HG02678 (cell line): ENCODE data around the gene PELI1.
A peak's percentile ranks its signal among the peaks of the same experiment; 100 is the strongest.
"Not testable (repeated sequence)": the region's sequence is repeated elsewhere in the genome, so short reads cannot be mapped to it uniquely, and the experiment has no call there.

Experiments
- ATAC-seq: cut with Tn5 transposase; IDR thresholded peaks from one replicate; pipeline ENCODE4 v1.9.1; 2021; ENCODE audit warnings: mild to moderate bottlenecking, moderate library complexity; ENCODE audit not compliant: unreplicated experiment

The PELI1 gene

DNA sequence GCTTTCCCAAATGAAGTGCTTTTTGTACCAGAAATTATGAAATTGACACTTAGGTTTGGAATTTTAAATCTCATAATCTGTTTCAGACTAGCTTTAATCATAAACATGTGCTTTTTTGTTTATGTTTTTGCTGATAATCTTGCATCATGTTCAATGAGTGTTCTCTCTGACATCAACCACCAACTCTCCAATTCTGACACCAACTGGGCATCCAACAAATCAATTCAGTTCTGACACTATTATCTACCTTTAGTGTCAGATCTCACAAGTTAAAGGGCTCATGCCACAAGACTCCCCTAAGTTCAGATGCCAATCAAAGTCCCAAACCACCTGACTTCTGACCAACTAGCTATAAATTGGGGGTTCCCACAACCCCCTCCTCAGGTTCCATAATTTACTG is 19.6 kb downstream of the PELI1 start:
- ATAC-seq, result no peak

DNA sequence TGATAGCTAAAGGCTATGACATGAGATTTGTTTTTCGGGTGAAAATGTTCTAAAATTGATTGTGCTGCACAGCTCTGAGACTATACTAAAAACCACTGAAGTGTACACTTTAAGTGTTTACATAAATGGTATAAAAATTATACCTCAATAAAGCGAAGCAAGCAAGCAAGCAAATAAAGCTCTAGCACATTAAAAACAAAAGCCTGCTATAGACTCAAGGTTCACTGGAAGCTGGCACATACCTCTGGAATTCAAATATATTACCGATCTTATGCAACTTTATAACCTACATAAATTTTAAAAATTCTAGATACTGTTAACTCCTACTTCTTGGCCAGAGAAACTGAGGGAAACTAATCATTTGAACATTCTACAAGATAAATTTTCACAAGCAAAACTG is 20.1 kb downstream of the PELI1 start:
- no peak for ATAC-seq

DNA sequence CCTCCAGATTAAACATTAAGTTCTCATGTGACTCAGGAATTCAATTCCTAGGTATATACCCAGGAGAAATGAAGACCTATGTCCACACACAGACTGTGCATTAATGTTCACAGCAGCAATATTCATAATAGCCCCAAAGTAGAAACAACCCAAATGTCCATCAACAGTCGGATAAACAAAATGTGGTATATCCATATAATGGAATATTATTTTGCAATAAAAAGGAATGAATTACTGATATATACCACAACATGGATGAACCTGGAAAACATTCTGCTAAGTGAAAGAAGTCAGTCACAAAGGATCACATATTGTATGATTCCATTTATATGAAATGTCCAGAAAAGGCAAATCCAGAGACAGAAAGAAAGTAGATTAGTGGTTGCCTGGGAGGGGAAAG is 20.5 kb downstream of the PELI1 start:
- no peak for ATAC-seq

DNA sequence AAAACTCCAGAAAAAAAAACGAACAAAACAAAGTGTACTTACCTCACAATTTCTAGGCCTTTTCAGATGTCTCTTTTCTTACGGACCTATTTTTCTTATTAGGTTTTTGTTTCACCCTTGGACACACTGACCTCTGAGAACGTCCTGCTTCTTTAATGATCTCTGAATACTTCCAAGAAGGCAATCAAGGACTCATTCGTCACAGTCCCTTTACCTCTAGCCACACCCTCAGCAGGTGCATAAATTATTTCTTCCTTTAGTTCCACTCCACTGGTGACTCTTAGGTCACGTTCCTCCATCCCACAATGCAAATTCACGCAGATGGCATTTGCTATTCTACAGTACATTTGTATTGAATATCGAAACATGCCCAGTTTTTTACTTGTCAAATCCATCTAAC is 21.9 kb downstream of the PELI1 start:
- ATAC-seq, result no peak

DNA sequence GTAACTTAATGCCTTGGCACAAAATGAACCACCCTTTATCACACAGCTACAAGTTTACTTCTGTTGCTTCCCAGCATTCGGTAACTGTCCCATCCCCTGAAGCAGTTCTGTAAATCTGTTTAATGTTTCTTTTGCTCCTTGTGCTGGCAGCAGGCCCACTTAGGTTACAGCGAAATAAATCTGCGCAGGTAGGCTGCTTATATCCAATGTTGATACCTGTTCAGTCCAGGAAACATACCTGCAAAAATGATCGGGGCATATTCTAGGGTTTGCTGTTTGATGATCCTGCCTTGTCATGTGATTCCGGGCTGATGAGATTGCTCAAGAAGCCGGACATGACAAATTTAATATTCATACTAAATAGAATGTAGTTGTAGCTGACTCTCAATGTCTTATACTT is 23.3 kb downstream of the PELI1 start:
- ATAC-seq, result no peak

DNA sequence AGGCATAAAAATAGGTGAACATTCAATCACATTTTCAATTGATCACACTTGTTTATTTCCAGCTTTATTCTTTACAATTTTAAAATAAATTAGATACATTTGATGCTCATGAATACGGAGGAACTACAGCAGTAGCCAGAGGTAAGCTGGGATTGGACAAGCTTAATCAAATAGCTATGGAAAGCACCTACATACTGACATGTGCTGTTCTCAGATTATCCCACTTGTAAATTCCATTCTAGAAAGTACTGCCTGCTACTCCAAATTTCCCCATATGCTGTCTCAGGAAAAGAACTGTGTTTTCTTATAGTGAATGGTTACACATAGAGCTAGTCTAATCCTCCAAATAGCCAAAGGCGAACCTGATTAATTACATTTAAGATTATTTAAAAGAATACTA is 24.2 kb downstream of the PELI1 start:
- ATAC-seq, result no peak

DNA sequence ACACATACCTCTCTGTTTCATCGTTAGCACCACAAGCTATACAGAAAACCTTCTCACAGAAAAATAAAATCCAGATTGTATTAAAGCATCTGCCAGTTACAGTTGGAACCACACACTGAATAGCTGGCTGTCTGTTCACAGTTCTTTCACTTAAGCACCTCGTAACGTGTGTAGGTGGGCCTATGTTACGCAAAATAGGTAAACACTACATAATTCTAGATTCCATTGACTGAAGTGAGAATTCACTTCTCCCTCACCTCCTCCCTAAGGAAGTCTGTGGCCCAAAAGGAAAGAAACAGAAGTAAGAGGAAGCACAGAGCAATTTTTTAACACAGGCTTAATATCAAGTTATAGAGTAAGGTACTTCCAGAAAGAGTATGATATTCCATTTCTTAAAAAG is 24.9 kb downstream of the PELI1 start:
- no peak for ATAC-seq

DNA sequence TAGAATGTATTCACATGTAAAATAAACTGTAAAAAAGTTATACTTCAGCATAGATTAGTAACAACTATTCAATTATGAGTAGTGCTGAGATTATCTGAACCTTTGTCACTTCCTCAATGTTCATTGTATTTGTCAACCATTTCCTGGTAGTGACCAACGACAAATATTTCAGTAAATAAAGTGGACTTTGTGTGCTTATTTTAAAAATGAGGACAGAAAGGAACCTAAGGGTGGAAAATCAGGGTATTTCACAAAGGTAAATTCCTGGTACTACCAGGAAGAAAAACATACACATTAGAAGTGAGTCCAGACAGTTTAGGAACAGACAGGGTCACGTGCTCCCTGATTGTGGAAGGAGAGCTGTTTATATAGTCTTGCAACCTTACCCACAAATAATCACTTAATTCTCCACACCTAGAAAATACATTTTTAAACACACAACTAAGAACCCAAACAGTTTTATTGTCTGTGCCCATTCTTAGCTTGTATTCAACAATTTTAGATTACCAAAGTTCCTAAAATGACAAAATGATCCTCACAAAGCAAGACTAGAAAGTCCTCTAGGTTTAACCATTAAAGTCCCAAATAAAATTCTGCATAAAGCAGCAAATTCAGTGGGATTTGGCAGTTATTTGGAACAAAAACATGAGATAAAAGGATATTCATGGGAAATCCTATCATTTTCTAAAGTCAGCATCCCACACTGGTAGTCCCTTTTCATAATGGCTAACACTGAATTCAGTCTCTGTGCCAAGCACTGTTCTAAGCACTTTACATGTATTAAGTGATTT is 28.2 kb downstream of the PELI1 start:
- ATAC-seq, result no peak

DNA sequence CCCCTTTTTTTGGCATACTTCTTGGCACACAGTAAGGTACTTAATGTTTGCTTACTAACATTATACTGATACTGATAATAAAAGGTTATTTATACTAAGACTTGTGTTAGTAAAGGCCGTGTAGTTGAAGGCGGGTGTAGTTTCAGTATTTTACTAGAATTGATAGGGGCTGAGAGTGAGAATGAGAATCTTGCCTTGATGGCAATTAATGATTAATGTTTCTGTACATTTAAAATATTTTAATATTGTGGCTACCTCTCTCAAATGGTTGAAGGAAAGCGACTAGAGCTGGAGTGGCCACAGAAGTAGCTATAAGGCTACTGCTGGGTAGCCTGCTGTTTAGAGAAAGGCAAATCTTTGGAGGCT is 29.3 kb downstream of the PELI1 start:
- ATAC-seq, result peak; percentile 38

DNA sequence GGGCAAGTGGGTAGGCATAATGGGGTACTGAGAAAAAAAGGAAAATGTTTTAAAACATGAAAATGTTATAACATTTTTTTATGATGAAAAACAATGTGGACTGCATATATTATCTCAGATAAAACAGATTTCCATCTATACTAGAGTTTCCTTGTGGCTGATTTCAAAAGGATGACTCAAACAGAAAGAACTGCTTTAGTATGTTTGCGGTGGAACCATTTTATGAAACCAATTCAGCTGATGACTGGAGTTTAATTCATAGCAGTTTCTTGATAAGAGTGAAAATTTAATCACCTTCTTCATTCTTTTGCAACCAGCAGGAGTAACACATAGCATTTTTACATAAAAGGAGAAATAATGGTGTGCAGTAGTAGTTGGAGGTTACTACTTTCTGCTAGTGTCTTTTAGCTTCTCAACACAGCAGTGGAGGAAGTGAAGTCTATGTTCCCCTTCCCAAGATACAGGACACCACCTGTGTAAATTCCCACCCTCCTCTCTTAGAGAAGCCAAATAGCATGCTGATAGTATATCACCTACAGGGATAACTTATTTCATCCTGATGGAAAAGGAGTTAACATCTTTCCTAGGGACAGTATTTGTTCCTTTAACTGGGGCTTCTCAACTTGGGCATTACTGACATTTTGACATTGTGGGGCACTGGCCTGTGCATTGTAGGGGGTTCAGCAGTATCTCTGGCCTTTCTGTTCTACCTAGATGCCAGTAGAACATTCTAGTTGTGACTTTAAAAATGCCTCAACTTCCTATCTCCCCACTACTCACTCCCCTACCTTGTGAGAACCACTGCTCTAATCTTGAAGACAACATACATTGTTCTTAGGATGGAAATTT is 29.9 kb downstream of the PELI1 start:
- ATAC-seq, result peak; percentile 39

DNA sequence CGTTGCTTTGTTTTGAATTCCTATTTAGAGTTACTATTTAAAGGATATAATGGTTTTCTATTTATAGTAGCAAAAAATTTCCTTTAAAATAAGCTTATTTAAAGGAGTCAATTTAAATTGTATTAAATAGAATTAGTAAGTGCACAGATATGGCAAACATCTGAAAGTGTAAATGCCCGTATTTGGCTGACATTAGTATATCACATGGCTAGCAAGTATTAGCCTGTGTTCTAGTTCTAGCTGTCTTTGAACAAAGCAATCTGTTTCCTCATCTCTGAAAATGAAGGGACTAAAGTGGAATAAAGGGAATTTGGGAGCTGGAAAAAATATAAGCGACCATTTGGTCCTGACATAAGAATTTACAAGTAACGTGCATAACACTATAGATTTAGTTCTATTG is 32.2 kb downstream of the PELI1 start:
- ATAC-seq, result no peak

DNA sequence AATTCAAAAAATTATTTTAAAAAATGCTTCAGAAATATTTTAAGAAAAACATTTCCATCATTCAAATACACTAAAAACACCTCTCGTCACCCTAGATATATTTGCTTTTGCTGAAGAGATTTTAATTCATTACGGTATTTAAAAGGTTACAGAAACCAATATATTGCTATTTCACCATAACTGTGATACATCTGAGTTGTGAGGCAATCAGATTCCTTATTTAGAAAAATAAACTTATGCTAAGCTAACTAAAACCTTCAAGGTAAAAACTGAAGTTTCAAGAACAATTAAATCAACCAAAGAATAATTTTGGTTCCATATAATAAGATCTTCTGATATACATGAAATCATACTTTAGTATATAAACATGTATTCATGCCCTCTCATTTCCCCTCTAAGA is 32.8 kb downstream of the PELI1 start:
- ATAC-seq, result no peak

DNA sequence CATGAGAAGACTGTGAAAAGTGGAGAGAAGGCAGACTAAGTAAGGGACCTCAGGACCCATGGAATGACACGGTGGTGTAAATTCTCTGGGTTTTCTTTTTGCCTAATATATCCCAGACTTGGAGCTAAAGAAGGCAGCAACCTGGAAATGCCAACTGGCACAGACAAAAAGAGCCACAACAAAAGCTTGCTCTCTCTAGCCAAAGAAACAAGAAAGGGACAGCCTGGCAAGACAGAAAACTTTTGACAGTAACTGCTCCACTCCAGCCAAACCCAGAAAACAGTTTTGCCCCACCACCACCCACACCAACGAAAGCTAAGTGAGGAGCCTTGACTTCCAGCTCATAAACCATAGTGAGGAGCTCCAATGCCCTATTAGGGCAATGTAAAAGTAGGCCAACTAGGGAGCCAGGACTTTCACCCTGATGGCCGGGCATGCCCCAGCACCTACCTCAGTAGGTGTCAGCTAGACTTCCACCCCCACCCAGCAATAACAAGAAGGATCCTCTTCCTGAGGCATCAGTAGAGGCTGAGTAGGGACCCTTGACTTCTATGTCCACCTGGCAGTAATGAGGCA is 35.5 kb downstream of the PELI1 start:
- ATAC-seq, result no peak

DNA sequence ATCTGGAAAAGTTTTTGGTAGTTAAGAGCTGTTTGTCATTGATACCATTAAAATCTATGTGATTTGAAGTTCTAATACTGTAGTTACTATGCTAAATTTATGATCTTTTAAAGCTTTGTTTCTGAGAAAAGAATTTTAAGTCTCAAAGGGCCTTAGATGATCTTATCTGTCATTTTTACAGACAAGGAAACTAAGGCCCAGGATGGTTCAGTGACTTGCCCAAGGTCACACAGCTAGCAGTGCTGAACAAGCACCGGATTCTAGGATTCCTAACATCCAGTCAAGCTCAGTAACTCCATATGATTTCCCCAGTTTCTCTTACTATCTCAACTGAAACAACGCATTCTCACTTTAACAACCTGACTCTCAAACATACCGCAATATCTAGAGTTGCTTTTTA is 37.7 kb downstream of the PELI1 start:
- ATAC-seq, result no peak

DNA sequence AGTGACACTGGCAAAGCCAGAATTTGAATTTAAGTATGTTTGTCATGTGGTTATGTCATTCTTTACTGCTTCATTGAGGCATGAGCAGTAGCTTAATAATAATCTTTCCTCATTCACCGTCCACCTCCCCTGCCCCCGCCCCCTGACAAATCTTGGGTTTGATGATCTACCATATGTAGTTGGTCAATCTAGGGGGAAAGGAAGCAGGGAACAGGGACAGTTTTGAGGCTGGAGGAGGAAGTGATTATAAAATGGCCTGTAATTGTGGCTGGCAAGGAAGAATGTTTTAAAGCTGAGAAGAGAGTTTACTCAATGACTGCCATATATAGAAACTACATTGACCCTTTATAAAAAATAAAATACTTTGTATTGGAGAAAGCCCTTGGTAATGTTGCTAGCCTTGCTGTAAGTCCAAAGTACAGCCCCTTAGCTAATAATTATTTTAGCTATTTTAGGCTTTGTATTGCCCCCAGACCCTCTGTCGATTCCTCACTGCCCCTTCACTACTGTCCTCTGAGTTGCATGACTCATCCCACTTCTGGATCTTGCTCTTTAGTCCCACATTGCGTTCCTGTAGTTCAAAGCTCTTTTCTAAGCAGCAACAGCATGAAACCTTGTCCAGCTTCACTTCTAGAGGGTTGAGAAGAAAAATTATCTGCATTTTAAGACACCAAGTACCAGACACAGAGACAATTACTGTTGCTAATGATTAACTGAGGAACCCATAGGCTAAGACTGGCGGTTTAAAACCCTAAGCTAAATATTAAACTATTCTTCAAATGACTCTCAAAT is 38.4 kb downstream of the PELI1 start:
- ATAC-seq, result peak; percentile 46

DNA sequence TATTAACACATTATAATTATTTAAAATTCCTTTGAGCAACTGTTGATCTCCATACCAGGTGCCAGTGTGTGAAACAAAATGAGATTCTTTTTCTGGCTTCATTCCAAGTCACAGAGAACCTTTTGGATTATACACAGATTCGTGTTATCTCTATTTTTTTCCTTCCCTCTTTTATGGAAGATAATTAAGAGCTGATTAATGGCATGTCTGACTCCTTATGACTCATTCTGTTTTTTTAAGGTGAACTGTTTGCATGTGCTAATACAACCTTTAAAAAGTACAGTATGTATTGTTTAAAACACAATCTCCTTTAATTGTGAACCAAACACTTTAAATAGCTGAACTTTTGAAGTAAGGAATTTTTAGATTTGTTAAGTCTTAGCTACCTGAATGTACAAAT is 39.3 kb downstream of the PELI1 start:
- no peak for ATAC-seq

DNA sequence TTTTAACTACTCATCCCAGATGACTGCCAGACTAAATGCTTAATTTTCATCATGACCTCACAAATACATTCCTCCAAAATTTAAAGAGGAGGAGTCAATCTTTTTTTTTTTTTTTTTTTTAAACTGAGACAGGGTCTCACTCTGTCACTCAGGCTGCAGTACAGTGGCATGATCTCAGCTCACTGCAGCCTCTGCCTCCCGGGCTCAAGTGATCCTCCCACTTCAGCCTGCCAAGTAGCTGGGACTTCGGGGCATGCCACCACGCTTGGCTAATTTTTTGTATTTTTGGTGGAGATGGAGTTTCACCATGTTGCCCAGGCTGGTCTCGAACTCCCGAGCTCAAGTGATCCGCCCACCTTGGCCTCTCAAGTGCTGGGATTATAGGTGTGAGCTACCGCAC is 41.5 kb downstream of the PELI1 start:
- ATAC-seq, result not testable (repeated sequence)

DNA sequence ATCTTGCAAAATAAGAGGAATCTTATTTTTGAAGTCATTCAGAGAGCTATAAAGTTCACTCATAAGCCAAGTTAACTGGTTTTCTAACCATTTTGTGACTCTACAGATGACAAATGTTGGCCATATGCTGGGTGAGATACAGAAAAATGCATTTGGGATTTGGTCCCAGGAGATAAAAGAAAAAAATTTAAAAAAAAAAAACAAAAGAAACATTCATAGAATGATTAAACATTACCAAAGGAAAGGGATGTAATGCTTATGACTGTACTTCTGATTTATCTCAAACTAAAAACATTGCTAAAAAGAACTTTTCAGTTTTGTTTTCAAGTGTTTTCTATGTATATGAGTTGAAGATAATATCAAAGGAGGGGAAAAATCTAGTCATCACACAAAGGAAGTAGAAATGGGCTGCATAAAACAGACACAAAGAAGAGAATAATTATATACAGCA is 43.1 kb downstream of the PELI1 start:
- peak; percentile 51 for ATAC-seq

DNA sequence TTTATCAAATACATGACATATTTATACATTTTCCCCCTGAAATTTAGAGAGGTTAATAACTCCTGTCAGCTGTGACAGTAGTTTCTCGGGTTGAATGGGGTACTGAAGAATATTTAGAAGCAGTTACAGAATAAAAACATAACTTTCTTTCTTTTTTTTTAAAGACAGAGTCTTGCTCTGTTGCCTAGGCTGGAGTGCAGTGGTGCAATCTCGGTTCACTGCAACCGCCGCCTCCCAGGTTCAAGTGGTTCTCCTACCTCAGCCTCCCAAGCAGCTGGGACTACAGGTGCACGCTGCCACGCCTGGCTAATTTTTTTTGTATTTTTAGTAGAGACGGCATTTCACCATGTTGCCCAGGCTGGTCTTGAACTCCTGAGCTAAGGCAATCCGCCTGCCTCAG is 43.6 kb downstream of the PELI1 start:
- not testable (repeated sequence) for ATAC-seq

DNA sequence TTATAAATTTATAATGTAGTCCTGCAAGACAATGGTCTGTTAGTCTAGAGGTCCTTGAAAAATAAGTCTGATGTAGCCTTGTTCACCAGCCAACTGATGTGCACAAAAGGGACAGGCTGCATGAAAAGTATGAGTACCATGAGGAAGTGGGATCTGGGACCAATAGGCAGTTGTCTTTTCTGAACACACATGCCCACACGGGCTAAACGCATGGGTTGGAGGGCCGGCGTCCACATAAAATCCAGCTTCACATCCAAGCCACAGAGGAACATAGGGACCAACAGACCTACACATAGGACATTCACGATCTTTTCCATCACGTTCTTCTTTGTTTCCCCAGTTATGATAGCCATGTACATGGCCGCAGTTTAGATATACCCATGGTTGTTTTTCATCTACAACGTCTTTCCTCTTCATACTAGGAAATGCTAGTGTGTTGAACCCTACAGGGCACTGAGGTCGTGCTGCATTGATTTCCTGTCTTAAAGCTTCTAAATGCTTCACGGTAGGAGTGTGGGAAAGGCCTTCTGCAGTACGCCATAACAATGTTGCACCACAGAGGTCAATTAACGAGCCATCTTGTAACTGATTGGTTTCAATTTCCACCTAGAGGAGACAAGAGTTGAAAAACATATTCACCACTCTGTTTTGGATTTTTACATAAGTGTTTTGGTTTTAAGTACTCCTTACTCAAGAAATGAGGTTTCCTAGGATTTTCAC is 49.4 kb downstream of the PELI1 start:
- ATAC-seq, result no peak
